Stimulated activated CD8-positive, alpha-beta memory T cell treated with anti-CD3 and anti-CD28 coated beads, Interleukin-2, amount 100 ng/mL, for 48 hours (primary cell): ENCODE results near the gene ZGRF1.
"Not testable (repeated sequence)": the region's sequence is repeated elsewhere in the genome, so short reads cannot be mapped to it uniquely, and the experiment has no call there.

Source experiments
- DNase-seq, 2 donors: peaks; one replicate each; pipeline ENCODE4 v3.0.0-alpha.2; 2020; ENCODE audit warnings: low read depth in 2 of 2

The ZGRF1 gene, protein sequence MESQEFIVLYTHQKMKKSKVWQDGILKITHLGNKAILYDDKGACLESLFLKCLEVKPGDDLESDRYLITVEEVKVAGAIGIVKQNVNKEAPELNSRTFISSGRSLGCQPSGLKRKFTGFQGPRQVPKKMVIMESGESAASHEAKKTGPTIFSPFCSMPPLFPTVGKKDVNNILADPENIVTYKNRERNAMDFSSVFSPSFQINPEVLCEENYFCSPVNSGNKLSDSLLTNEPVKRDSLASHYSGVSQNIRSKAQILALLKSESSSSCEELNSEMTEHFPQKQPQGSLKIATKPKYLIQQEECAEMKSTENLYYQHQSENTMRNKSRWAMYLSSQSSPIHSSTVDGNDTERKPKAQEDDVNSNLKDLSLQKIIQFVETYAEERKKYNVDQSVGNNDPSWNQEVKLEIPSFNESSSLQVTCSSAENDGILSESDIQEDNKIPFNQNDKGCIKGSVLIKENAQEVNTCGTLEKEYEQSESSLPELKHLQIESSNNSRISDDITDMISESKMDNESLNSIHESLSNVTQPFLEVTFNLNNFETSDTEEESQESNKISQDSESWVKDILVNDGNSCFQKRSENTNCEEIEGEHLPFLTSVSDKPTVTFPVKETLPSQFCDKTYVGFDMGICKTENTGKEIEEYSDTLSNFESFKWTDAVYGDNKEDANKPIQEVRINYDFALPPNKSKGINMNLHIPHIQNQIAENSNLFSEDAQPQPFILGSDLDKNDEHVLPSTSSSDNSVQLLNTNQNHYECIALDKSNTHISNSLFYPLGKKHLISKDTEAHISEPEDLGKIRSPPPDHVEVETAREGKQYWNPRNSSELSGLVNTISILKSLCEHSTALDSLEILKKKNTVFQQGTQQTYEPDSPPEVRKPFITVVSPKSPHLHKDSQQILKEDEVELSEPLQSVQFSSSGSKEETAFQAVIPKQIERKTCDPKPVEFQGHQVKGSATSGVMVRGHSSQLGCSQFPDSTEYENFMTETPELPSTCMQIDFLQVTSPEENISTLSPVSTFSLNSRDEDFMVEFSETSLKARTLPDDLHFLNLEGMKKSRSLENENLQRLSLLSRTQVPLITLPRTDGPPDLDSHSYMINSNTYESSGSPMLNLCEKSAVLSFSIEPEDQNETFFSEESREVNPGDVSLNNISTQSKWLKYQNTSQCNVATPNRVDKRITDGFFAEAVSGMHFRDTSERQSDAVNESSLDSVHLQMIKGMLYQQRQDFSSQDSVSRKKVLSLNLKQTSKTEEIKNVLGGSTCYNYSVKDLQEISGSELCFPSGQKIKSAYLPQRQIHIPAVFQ (N-terminal part only)

DNA sequence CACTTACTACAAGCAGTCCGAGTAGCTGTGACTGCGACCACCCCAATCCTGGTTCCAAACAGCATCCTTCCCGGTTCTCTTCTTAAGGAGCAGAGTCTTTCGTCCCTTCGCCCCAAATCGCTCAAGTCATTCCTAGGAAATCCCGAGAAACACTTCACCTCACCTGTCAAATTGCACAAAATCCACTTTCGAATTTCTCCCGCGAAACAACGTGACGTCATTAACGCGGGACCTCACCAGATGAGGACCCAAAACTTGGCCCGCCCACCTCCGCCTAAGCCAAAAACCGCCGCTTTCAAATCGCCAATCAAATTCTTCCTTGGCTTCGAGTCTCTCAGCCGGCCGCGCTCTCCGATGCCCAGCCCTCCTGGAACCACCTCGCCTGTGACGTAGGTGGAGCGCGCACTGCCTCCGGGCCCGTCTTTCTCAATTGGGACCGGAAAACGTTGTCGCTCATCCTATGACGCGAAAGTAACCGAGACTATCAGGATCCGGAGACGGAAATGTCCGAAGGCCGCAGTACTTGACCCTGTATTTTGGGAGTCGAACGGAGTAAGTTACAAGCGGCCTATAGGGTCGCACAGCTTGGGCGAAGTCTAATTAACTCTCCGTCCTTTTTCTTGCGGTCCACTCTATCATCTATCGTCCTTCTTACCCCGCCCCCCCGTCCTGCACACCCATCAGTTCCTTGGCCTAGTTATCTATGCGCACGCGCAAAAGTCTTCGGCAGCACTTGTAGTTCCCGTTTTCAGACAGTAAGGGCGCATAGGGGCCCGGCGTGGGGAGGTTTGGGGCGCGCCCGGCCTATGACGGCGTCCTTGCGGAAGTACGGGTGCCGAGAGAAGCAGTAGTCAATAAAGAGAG, at the start of gene ZGRF1, which contains the start of gene LARP7:
Gene ZGRF1, minus strand, starts transcription at position 222 of the 864 bp plus-strand sequence. CDS start 3,733 bp downstream, outside the sequence.
Gene LARP7, plus strand, starts transcription at position 456 of the 864 bp plus-strand sequence. CDS start 7,527 bp downstream, outside the sequence.
- peak; percentile 90 to 95 for DNase-seq

DNA sequence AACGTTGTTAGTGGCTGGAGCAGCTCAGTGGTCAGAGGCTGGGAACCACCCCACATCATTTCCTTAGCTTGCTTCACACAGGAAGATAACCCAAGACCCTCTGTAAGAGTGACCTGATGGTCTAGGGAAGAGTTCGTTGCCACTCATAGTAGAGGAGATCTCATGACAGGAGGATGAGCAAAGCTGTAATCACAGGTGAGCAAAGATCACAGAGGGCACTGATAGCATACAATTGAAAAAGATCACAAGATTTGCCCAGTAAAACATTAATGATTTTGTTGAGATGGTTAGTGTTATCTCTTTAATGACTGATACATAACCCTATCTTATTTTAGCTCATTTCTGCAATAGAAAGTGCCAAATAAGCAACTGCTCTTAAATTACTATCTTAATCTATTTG, 44.3 kb upstream of the ZGRF1 start:
- no peak for DNase-seq

DNA sequence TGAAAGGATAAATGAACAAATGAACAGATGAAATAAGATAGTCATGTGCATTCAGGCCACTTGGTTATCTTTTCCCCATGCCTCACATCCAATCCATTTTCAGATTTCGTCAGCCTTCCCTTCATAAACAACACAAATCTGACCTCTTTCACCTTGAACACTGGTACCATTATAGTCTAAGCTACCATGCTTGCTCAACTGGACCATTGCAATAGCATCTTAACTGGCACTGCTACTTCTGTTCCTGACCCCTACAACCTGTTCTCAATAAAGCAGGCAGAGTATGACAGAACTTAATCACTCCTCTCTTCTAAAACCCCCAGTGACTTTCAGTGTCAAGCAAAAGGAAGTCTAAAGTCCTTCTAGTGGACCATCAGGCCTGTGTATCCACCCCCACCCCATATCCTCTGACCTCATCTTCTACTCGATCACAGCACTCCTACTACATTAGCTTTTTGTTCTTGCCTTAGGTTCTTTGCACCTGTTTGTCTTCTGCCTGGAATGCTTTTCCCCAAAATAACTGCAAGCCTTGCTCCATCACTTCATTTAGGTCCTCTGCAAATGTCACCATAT, 40.9 kb upstream of the ZGRF1 start:
- DNase-seq: no peak

DNA sequence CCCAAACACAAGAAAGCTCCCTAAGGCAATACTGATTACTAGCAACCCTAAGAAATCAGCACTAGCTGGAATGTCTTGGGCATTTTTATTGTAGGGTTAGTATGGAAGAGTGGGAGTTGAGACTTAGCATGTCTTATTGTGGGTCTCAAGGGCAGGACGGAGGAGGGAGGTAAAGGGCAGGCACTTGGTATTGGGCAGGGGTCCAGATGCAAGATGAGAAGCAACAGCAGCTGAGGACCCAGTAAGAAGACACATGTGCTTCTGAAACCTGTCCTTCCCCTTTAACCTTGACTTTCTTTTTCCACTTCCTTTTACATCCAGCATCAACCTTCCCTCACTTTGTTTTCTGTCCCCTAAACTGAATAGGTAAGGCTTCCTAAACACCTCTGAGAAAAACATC, 37.7 kb upstream of the ZGRF1 start:
- DNase-seq: no peak

DNA sequence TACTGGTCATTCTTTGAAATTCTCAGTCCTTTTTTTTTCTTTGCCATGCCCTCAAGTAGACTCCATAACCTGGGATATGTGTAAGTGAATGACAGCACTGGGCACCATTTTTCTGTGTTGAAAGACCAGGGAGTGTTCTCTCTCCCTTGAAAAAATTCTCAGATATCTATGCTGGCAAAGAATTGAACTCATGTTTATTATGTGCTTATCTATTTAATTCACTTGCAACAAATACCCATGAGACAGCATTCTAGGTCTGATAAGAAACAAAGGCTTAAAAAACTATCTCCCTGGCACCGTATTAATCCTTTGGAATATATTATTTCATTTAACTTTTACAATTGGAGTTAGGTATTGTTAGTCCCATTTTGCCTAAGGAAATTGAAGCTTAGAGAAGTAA, 37.0 kb upstream of the ZGRF1 start:
- no peak for DNase-seq

DNA sequence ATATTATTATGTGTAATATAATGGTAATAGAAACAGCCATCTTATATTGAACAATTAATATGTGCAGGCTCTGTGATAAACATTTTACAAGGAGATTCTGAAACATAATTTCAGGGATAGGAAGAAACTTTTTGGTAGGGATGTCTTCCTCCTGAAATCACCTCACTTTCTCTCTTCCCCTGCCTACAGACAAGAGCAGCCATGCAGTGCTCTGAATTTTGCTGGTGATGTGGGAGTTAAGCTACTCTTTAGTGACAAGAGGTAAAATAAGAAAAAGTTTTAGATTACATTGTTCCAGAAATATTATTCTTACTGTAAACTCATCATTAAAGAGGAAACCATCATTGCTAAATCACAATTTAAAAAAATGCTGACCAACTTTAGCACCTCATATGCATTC, 36.4 kb upstream of the ZGRF1 start:
- no peak for DNase-seq

DNA sequence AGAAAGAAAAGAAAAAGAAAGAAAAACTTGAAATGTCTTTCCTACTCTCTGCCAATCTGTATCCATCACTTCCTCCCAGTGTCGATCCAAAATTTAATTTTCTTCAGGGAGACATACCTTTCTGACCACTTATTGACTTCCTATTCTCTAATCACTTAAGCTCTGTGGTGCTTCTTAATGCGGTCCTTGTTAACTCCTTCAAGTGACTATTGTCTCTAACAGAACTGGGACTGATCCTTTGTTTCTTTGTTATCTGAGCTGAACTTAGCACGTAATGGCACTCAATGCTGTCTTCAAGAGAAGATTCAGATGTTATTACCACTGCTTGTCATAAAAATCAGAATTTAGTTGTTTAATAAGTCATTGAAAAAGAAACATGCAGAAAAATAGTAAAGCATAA, 31.4 kb upstream of the ZGRF1 start:
- no peak for DNase-seq

DNA sequence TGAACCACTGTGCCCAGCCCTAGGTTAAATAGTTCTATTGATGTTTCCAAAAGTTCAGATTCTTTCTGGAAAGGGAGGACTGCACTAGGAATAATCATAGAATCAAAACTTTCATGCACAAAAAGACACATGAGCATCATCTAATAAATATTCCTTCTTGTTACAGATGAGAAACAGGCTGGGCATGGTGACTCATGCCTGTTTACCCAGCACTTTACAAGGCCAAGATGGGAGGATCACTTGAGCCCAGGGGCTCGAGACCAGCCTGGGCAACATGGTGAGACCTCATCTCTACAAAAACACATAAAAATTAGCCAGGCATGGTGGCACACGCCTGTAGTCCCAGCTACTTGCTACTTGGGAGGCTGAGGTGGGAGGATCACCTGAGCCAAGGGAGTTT, 27.9 kb upstream of the ZGRF1 start:
- no peak for DNase-seq

DNA sequence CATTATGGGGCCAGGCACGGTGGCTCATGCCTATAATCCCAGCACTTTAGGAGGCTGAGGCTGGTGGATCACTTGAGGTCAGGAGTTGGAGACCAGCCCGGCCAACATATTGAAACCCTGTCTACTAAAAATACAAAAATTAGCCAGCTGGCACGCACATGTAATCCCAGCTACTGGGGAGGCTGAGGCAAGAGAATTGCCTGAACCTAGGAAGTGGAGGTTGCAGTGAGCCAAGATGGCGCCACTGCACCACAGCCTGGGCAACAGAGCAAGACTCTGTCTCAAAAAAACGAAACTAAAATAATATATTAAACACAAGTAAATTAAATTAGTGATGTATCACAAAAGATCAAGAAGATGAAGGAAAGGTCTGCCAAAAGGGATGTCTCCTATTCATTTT, 19.4 kb upstream of the ZGRF1 start:
- not testable (repeated sequence) for DNase-seq

DNA sequence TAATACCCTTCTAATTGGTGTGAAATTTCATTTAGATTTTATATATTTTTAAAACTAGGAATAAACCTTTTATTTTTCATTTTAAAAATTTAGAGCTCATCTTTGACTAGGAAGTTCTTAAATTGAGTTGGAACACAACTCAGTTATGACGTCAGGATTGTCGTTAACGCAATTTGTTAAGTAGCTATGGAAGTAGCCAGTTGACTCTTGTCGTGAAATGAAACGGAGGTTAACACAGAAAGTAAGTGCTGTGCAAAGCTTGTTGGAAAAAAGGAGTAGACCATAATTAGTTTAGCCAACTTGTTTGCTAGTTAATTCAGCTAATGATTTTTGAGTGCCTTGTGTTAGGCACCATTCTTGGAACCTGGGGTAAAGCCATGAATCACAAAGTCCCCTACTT, 18.6 kb upstream of the ZGRF1 start:
- DNase-seq: no peak

DNA sequence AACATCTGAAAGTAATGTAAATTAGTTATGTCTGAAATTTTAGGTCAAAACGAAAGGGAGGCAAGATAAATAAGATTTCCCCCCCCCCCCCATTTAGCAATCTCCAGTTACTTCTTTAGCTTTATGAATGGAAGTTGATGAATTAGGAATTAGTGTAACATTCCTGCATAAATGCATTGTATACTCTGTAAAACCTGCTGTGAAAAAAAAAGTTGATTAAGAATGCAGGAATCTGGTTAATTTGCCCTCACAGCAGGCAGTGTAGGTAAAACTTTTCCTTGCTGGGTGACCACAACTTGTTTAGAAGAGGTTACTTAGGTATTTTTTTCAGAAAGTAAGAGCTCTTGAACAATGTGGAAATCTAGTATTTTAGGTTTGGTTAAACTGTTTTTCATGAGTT, 15.5 kb upstream of the ZGRF1 start:
- no peak for DNase-seq

DNA sequence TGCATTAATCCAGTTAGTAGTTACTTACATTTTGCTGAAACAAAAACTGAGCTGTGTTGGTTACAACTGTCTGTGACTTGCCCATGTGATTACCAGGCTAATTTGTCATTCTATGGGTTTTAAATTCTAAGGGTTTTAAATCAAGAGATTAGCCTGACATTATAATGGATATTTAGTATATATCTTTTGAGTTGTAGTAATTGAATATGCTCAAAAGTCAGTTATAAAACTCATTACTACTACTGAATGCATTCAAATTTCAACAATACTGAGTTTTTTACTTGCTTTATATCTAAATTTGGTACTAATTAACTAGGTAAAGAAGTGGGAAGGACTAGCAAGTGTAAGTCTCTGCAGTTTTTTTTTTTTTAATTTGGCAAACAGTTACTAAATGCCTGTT, 14.9 kb upstream of the ZGRF1 start:
- DNase-seq: no peak

DNA sequence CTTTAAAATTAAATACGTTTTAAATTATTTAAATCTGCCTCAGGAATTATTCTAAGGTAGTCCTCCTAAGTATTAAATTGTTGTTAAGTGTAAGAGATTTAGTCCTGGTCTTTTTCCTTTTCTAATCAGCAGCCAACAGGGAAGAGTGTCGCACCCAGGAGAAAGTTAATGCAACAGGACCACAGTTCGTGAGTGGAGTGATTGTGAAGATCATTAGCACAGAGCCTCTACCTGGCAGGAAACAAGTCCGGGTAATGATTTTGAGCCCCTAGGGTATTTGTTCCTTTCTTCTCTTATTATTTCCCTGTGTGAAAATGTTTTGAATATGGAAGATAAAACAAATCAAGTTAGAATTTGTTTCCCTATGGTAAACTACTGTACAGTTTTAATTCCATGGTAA, 13.6 kb upstream of the ZGRF1 start:
- no peak for DNase-seq

DNA sequence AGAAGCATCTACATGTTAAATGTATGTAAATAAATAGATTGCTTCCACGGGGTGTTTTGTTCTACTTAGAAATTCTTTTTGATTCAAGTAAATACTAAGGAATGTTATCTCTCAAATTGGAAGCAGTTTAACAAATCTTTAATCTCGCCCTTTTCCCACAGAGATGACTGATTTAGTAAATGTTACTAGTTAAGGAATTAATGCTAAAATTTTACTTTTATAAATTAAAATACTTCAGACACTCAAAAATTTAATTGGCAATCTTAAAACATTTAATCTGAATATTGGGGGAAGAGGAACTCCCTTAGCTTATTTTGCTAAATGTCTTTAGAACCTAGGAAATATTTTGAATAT, 12.3 kb upstream of the ZGRF1 start:
- DNase-seq: no peak

DNA sequence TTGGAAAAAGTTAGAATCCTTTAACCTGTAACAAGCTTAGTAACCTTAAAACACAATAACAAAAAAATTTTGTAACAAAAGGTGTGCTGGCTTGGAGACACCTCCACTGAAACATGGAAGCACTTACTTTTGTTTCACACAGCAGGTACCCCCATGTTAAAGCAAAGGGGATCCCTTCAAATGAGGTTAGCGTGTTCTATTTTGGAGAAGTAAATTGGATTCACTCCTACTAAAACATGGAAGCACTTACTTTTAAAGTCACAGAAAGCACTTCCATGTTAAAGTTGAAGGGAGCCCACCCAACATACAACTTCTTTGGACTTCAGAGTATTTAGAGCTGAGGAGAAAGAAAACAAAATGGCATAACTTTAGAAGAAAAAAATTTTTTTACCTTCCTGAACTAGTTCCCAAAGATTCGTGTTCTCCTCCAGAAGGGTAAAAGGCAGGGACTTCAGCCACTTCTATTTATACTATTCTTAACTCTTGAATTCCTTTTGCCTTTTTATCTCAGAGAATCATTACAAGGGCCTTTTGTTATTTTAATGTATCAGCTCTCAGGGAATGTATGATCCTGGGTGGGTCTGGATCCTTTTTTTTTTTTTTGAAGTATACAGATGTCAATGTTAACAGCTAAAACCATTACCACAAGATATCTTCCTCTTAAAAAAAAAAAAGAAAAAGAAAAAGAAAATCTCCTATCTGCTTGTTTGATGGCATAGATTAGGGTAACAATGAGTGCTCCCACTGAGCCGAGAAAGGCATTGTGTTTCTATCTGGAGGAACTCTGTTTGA, 11.8 kb upstream of the ZGRF1 start:
- no peak for DNase-seq

DNA sequence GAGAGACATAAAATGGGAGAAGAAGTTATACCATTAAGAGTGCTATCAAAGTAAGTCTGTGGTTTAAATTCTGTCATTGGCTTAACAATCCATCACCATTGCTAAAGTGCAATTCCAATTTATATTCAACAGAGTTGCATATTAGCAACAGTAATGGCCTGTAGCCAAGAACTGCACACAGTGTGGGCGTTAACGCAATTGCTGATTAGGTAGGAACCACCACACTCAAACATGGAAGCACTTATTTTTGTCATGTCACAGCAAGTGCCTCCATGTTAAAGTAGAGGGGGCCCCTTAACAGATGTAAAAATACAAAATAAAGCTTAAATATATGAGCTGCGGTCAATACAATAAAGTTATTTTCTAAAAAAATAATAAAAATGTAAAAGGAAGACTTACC, 11.1 kb upstream of the ZGRF1 start:
- no peak for DNase-seq

DNA sequence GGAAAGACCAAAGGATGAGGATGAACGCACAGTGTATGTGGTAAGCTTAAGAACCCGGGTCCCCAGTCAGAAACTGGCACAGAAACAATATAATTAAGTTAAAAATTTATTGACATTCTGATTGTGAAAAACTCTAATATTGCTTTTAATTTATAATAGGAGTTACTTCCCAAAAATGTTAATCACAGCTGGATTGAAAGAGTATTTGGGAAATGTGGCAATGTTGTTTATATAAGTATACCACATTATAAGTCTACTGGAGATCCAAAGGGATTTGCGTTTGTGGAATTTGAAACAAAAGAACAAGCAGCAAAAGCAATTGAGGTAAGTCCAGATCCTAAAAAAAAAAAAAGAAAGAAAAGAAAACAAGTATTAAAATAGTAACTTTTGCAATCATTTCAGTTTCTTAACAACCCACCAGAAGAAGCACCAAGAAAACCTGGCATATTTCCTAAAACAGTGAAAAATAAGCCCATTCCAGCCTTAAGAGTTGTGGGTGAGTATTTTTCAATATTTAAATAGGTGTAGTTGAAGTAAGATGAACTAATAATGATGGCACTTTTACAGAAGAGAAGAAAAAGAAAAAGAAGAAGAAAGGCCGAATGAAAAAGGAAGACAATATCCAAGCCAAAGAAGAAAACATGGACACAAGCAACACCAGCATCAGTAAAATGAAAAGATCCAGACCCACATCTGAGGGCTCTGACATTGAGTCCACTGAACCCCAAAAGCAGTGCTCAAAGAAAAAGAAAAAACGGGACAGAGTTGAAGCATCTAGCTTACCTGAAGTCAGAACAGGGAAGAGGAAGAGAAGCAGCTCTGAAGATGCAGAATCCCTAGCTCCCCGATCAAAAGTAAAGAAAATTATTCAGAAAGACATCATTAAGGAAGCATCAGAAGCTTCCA, 10.2 kb upstream of the ZGRF1 start:
- no peak for DNase-seq

DNA sequence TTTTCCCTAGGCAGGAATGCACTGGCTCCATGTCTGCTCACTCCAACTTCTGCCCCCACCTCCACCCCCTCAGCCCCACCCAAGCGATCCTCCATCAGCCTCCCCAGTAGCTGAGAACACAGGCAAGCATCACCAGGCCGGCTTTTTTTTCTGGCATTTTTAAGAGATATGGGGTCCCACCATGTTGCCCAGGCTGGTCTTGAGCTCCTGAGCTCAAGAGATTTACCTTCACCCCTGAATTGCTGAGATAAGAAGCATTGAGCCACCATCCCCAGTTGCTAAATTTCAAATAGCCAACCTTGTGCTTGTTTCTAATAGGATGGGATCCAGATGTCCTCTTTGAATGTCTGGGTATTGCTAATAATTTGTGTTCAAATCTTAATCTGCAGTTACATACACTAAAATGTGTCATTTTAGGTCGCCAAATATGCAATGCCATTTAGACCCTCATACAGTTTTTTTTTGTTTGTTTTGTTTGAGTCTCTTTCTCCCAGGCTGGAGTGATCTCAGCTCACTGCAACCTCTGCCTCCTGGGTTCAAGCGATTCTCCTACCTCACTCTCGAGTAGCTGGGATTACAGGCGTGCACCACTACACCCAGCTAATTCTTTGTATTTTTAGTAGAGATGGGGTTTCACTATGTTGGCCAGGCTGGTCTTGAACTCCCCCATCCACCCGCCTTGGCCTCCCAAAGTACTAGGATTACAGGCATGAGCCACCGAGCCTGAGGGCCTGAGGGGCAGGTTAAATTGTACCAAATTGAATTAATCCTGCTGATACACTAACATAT, 9.0 kb upstream of the ZGRF1 start:
- no peak for DNase-seq
